ENCODE data around the gene BSDC1.
"Not testable (repeated sequence)": the region's sequence is repeated elsewhere in the genome, so short reads cannot be mapped to it uniquely, and the experiment has no call there.

The BSDC1 gene, protein sequence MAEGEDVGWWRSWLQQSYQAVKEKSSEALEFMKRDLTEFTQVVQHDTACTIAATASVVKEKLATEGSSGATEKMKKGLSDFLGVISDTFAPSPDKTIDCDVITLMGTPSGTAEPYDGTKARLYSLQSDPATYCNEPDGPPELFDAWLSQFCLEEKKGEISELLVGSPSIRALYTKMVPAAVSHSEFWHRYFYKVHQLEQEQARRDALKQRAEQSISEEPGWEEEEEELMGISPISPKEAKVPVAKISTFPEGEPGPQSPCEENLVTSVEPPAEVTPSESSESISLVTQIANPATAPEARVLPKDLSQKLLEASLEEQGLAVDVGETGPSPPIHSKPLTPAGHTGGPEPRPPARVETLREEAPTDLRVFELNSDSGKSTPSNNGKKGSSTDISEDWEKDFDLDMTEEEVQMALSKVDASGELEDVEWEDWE

DNA sequence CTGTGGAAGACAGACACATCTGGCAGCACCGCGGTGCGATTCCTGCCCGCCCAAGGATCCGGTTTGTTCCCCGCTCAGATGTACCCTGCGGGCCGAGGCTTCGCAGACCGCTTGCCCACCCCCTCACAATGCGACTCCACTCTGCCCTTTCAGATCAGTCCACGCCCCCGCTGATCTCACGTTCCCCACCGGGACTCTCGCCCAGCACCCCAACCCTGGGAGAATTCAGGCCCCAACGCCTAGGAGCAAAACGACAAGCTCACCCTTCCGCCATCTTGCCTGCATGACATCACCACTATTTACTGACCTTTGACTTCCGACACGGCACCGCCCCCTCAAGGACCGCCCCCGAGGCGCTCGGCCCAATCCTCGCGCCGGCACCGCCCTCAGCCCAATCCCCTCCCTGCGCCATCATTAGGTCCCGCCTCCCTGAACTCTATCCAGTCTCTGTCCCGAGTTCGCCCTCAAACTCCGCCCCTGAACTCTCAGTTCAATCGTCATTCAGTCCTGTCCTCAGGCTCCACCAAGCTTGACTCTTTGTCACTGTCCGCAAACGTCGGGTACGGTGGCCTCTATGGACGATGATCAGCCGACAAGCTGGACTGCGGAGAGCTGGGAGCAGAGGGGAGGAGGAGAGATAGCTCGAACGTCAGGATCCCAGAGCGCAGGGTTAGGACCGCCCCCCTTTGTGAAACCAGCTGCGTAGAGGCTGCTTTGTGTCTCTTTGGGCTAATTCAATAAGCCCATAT lies at the start of gene BSDC1:
TSS of gene BSDC1 (minus strand) at position 301 of the 749 bp plus-strand sequence. CDS start at position 274, 27 bp downstream.
- peaks cover 30% of the 10 kb centered on the region for H3K79me2 ChIP-seq (ENCODE audit: control insufficient read depth, insufficient read depth, low read length, unreplicated experiment)
- H3K4me3 ChIP-seq (ENCODE audit: low read depth, low read length): peak within 1 kb of the TSS; percentile 90
- H3K27me3 ChIP-seq (ENCODE audit: insufficient read depth, low read length): no peaks in the 10 kb centered on the region
- peak within 1 kb of the TSS; percentile 76 for H3K27ac ChIP-seq (ENCODE audit: low read depth, low read length)
- H3K36me3 ChIP-seq (ENCODE audit: insufficient read depth, low read length): peaks cover 10% of the 10 kb centered on the region; the same call in 1 of the 2 replicates
- peak within 1 kb of the TSS; percentile 92 for H2AFZ ChIP-seq (ENCODE audit: low read length, unreplicated experiment)
- peaks cover 12% of the 10 kb centered on the region for H3K4me1 ChIP-seq (ENCODE audit: control insufficient read depth, insufficient read depth, low read length, unreplicated experiment)

DNA sequence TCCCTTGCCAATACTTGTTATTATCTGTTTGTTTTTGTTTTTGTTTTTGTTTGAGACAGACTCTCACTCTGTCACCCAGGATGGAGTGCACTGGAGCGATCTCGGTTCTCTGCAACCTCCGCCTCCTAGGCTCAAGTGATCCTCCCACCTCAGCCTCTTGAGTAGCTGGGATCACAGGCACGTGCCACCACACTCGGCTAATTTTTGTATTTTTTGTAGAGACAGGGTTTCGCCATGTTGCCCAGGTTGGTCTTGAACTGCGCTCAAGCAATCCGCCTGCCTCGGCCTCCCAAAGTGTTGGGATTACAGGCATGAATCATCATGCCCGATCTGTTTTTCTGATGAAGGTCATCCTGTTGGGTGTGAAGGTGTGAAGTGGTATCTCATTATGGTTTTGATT lies 47.2 kb upstream of the BSDC1 start:
- H3K36me3 ChIP-seq (ENCODE audit: insufficient read depth, low read length); H3K4me3 ChIP-seq (ENCODE audit: low read depth, low read length); H2AFZ ChIP-seq (ENCODE audit: low read length, unreplicated experiment); H3K79me2 ChIP-seq (ENCODE audit: control insufficient read depth, insufficient read depth, low read length, unreplicated experiment); H3K4me1 ChIP-seq (ENCODE audit: control insufficient read depth, insufficient read depth, low read length, unreplicated experiment); H3K27ac ChIP-seq (ENCODE audit: low read depth, low read length): not testable (repeated sequence)
- peaks cover 43% of the 10 kb centered on the region for H3K27me3 ChIP-seq (ENCODE audit: insufficient read depth, low read length)

DNA sequence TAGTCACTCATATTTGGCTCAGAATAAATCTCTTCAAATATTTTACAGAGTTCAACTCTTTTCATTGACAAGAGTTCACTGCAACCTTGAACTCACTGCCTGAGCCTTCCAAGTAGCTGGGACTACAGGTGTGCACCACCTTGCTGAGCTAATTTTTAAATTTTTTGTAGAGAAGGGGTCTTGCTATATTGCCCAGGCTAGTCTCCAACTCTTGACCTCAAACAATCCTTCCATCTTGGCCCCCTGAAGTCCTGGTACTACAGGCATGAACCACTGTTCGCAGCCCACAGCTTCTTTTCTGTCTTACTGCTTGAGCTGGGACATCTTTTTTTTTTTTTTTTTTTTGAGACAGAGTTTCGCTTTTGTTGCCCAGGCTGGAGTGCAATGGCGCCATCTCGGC lies 44.5 kb upstream of the BSDC1 start:
- not testable (repeated sequence) for H3K27ac ChIP-seq (ENCODE audit: low read depth, low read length); H3K79me2 ChIP-seq (ENCODE audit: control insufficient read depth, insufficient read depth, low read length, unreplicated experiment); H3K36me3 ChIP-seq (ENCODE audit: insufficient read depth, low read length); H2AFZ ChIP-seq (ENCODE audit: low read length, unreplicated experiment); H3K4me1 ChIP-seq (ENCODE audit: control insufficient read depth, insufficient read depth, low read length, unreplicated experiment); H3K4me3 ChIP-seq (ENCODE audit: low read depth, low read length)
- H3K27me3 ChIP-seq (ENCODE audit: insufficient read depth, low read length): peaks cover 32% of the 10 kb centered on the region

DNA sequence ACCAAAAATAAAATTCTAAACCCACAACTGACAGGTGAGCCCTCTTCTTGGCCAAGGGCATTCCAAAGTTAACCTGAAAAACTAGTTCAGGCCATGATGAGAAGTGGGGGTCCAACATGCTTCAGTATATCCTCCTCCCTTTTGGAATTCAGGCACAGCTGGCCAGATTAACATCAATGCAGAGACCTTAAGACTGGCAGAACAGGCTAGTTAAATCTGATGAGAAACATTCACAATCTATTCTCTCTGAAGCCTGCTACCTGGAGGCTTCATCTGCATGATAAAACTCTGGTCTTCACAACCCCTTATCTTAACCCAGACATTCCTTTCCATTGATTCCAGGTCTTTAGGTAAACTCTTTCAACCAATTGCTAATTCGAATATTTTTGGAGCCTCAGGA lies 43.9 kb upstream of the BSDC1 start:
- no peaks in the 10 kb centered on the region for H3K4me1 ChIP-seq (ENCODE audit: control insufficient read depth, insufficient read depth, low read length, unreplicated experiment)
- no peak overlapping the region for H3K27ac ChIP-seq (ENCODE audit: low read depth, low read length)
- H3K27me3 ChIP-seq (ENCODE audit: insufficient read depth, low read length): peaks cover 27% of the 10 kb centered on the region
- H3K79me2 ChIP-seq (ENCODE audit: control insufficient read depth, insufficient read depth, low read length, unreplicated experiment): no peaks in the 10 kb centered on the region
- no peak overlapping the region for H2AFZ ChIP-seq (ENCODE audit: low read length, unreplicated experiment)
- no peaks in the 10 kb centered on the region for H3K36me3 ChIP-seq (ENCODE audit: insufficient read depth, low read length)
- no peak overlapping the region for H3K4me3 ChIP-seq (ENCODE audit: low read depth, low read length)

DNA sequence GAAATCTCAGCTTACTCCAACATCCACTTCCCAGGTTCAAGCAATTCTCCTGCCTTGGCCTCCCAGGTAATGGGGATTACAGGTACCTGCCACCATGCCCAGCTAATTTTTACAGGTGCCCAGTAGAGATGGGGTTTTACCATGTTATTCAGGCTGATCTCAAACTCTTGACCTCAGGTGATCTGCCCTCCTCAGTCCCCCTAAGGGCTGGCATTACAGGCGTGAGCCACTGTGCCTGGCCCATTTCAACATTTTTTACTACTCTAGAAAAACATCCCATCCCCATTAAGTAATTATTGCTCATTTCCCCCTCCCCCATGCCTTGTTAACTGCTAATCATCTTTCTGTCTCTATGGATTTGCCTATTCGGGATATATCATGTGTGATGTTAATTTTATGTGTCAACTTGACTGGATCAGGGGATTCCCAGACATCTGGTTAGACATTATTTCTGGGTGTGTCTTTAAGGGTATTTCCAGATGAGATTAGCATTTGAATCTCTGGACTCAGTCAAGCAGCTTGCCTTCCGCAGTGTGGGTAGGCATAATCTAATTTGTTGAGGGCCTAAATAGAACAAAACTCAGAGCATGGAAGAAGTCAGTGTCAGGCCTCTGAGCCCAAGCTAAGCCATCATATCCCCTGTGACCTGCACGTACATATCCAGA lies 37.6 kb upstream of the BSDC1 start:
- no peaks in the 10 kb centered on the region for H3K36me3 ChIP-seq (ENCODE audit: insufficient read depth, low read length)
- H3K4me1 ChIP-seq (ENCODE audit: control insufficient read depth, insufficient read depth, low read length, unreplicated experiment): no peaks in the 10 kb centered on the region
- H3K79me2 ChIP-seq (ENCODE audit: control insufficient read depth, insufficient read depth, low read length, unreplicated experiment): no peaks in the 10 kb centered on the region
- peaks cover 31% of the 10 kb centered on the region for H3K27me3 ChIP-seq (ENCODE audit: insufficient read depth, low read length)
- no peak overlapping the region for H2AFZ ChIP-seq (ENCODE audit: low read length, unreplicated experiment)
- no peak overlapping the region for H3K27ac ChIP-seq (ENCODE audit: low read depth, low read length)
- no peak overlapping the region for H3K4me3 ChIP-seq (ENCODE audit: low read depth, low read length)

DNA sequence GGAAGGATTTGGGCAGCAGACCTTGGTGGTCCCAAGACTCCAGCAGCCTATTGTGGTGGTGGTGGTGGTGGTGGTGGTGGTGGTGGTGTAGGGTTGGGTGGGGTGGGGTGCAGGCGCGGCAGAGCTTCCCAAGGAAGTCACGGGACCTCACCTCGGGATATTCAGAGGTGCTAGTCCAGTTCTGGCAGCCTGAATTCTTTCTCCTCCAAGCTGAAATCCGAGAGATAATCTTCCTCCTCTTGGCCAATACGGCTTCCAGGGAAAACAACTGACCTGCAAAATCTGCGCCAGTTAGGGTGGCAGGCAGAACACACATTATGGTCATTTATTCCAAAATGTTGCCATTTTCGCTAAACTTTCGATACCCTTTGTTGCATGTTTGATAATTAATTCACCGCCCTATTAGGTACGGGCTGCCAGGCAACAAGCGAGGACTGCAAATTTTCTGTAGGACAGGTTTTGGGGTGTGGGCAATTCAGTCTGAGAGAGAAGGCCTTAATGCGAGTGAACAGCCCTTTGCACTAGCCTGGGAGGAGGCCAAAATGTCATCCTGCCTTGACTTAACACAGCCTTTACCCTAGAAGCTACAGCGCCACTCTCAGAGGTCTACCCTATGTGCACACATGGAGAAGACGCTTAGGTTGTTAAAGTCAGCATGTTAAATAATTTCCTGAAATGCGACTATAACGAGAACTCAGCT lies 33.2 kb upstream of the BSDC1 start:
- Histone ChIP-seq H3K27ac (ENCODE audit: low read depth, low read length) (no peak overlapping the region), H3K27me3 (ENCODE audit: insufficient read depth, low read length) (peaks cover 69% of the 10 kb centered on the region), H3K79me2 (ENCODE audit: control insufficient read depth, insufficient read depth, low read length, unreplicated experiment) (no peaks in the 10 kb centered on the region), H3K4me1 (ENCODE audit: control insufficient read depth, insufficient read depth, low read length, unreplicated experiment) (no peaks in the 10 kb centered on the region), H2AFZ (ENCODE audit: low read length, unreplicated experiment) (no peak overlapping the region), H3K36me3 (ENCODE audit: insufficient read depth, low read length) (no peaks in the 10 kb centered on the region), H3K4me3 (ENCODE audit: low read depth, low read length) (no peak overlapping the region)

DNA sequence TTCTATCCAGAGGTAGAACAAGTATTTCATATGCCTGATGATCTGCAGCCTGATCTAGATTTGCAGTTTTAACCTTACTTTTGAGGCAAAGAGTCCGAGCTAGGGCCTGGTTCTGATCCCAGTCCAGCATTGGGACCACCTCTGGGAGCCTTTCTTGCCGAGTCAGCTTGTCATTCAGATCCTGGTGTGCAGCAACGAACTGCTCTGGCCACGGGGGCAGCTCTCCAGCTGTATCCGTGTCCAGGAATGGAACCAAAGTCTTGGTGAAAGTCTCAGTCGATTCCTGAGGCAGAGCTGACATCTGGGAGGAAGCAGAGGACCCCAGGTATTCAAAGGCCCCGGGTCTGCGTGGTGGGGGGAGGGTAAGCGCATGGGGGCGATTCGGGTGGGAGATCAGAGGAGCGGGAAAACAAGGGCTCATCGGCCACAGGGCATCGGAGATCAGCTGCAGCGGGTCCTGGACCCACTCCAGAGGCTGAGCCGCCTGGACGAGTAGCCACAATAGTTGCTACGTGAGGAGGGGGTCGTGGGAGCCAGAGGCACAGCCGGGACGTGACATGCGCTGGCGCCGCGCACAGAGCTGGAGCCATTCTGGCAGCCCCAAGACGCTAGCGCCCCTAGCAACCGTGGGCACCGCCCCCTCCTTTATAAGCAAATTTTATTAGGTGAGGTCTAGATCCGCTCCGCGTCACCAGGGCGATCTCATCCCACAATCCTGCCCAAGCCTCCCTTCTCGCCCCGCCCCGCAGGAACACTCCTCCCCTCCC lies 32.4 kb upstream of the BSDC1 start:
- Histone ChIP-seq H2AFZ (ENCODE audit: low read length, unreplicated experiment) (no peak overlapping the region), H3K4me1 (ENCODE audit: control insufficient read depth, insufficient read depth, low read length, unreplicated experiment) (no peaks in the 10 kb centered on the region), H3K36me3 (ENCODE audit: insufficient read depth, low read length) (no peaks in the 10 kb centered on the region), H3K27me3 (ENCODE audit: insufficient read depth, low read length) (peaks cover 68% of the 10 kb centered on the region), H3K27ac (ENCODE audit: low read depth, low read length) (no peak overlapping the region), H3K4me3 (ENCODE audit: low read depth, low read length) (peak overlapping the region; percentile 29), H3K79me2 (ENCODE audit: control insufficient read depth, insufficient read depth, low read length, unreplicated experiment) (no peaks in the 10 kb centered on the region)

DNA sequence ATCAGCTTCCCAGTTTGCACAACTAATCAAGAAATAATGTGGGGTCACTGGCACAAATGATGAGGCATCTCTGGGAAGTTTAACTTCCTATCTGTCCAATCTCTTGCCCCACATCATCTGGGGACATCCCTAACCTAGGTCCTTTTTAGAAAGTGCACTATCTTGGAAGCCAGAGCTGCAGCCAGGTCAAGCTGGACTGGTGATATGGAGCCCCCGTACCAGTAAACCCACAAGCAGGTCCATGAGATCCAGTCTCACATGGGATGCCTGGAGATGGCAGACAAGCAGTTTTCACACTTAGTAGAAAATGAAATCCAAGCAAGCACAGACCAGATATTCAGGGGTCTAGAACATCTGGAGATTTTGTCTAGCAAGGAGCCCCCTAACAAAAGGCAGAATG lies 27.5 kb upstream of the BSDC1 start:
- no peak overlapping the region for H3K4me3 ChIP-seq (ENCODE audit: low read depth, low read length)
- H2AFZ ChIP-seq (ENCODE audit: low read length, unreplicated experiment): no peak overlapping the region
- H3K27me3 ChIP-seq (ENCODE audit: insufficient read depth, low read length): peaks cover 74% of the 10 kb centered on the region
- no peak overlapping the region for H3K27ac ChIP-seq (ENCODE audit: low read depth, low read length)
- H3K79me2 ChIP-seq (ENCODE audit: control insufficient read depth, insufficient read depth, low read length, unreplicated experiment): no peaks in the 10 kb centered on the region
- no peaks in the 10 kb centered on the region for H3K36me3 ChIP-seq (ENCODE audit: insufficient read depth, low read length)
- H3K4me1 ChIP-seq (ENCODE audit: control insufficient read depth, insufficient read depth, low read length, unreplicated experiment): no peaks in the 10 kb centered on the region

DNA sequence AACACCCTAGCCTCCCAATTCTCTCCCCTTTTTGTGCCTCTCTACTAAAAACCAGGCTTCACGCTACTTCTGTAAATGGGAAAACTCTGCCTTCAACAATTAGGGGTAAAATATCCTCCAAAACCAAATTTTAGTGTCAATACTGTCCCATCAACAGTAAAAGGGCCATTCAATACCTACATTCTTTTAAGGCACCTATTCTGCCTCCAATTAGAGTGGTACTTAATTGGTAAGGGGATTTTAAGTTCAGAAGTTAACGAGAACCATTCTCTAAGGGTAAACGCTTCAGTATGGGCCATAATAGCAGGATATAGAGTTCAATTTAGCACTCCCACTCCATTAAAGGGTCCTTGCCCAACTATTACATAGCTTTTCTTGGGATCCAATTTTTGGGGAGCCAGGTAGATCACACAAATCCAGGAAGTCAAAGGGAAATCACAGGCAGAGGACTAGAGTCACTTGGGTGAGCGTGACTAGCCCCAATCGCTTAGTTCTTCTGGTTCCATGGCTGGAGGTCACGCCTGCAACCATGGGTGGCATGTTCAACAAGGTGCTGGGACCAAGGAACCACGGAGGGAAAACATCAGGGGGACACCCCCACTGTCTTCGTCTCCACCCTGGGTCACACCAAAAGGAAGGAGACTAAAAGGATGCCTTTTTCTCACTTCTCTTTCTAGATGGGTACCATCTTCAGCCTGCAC lies 20.1 kb upstream of the BSDC1 start:
- Histone ChIP-seq H3K4me3 (ENCODE audit: low read depth, low read length) (no peak overlapping the region), H3K27me3 (ENCODE audit: insufficient read depth, low read length) (peaks cover 13% of the 10 kb centered on the region; the same call in 1 of the 2 replicates), H3K4me1 (ENCODE audit: control insufficient read depth, insufficient read depth, low read length, unreplicated experiment) (no peaks in the 10 kb centered on the region), H2AFZ (ENCODE audit: low read length, unreplicated experiment) (no peak overlapping the region), H3K27ac (ENCODE audit: low read depth, low read length) (no peak overlapping the region), H3K36me3 (ENCODE audit: insufficient read depth, low read length) (no peaks in the 10 kb centered on the region), H3K79me2 (ENCODE audit: control insufficient read depth, insufficient read depth, low read length, unreplicated experiment) (no peaks in the 10 kb centered on the region)

Data from ACC112 (cell line).